HFFc6 (cell line): ENCODE measurements around the gene LPIN2. TPM values are rescaled to one million over a fixed set of nuclear protein-coding genes. Genes with fewer than 3 reads are reported as not detected.

ENCODE experiments used
- DNase-seq: peaks from one replicate; pipeline ENCODE4 v3.0.0-alpha.2; 2018
- H3K27ac Mint-ChIP-seq: 2 replicates; pipeline ENCODE4 v1.8.0; 2020; ENCODE audit warnings: mild to moderate bottlenecking, mixed read lengths
- H3K27me3 Mint-ChIP-seq: 2 replicates; pipeline ENCODE4 v1.8.0; 2021; ENCODE audit warnings: mild to moderate bottlenecking, moderate library complexity, mixed read lengths; ENCODE audit not compliant: insufficient read depth
- H3K36me3 Mint-ChIP-seq: 2 replicates; pipeline ENCODE4 v1.8.0; 2021; ENCODE audit warnings: low read depth, mixed read lengths
- H3K4me1 Mint-ChIP-seq: 2 replicates; pipeline ENCODE4 v1.8.0; 2020; ENCODE audit warnings: low read depth, mixed read lengths
- H3K4me3 Mint-ChIP-seq: 2 replicates; pipeline ENCODE4 v1.8.0; 2020; ENCODE audit warnings: mild to moderate bottlenecking, moderate library complexity, mixed read lengths
- H3K9me3 Mint-ChIP-seq: 2 replicates; pipeline ENCODE4 v1.8.0; 2020; ENCODE audit warnings: mild to moderate bottlenecking, mixed read lengths
- total RNA-seq, 6 experiments: library from RNA; stranded (reverse); fragmentation: NEBNext Ultra II Directional; extraction: Animal tissue kit (Norgen Biotek cat#: 25700); gene quantifications; 2 replicates in 1 of 6; 3 replicates in 5 of 6; pipeline ENCODE4 v1.2.3, GENCODE V29; 2021
- TF ChIP-seq, protein P1 (sequence below): fragments of 200-600 bp; sonication (generic); IDR thresholded peaks from 2 replicates; pipeline ENCODE4 v1.5.0; 2021; ENCODE audit warnings: antibody characterized with exemption, mild to moderate bottlenecking

The LPIN2 gene
- total RNA-seq, 6 experiments from 2014 or later: 24.6 to 27.7 (median 26.3) TPM

DNA sequence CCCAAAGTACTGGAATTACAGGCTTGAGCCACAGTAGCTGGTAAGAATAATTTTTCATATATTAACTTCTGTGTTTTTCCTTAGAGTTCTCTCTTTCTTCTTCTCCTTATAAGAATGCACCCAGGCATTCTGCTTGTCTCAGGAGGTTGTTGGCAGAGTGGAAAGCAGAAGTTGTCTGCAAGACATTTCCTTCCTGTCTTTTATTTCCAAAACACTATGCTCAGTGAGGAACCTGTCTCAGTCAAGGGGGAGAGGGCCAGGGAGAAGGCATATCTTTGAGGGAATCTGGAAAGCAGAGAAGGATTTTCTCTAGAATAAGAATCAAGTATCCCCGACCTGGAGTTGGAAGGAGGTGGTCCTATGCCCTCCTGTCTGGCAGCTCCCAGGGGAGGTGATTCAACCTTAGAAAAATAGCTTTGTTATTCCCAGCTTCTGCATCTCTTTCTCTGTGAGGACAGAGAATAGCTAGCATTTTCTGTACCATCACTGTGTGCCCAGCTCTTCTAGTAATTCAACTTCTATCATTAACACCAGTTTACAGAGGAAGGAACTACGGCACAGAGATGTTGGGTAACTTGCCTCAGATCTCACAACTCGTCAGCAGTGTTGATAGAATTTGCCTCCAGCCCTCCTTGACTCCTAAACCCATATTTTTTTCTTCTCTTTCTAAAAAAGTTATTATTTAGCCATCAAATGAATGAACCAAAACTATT, 3.8 kb upstream of the LPIN2 start:
- Mint-ChIP-seq H3K36me3 (peaks cover 7% of the 10 kb centered on the region; the same call in 1 of the 2 replicates), H3K27me3 (no peaks in the 10 kb centered on the region), H3K4me3 (no peak overlapping the region), H3K4me1 (peaks cover 31% of the 10 kb centered on the region), H3K9me3 (no peaks in the 10 kb centered on the region), H3K27ac (no peak overlapping the region)
- TF ChIP-seq, protein P1, sequence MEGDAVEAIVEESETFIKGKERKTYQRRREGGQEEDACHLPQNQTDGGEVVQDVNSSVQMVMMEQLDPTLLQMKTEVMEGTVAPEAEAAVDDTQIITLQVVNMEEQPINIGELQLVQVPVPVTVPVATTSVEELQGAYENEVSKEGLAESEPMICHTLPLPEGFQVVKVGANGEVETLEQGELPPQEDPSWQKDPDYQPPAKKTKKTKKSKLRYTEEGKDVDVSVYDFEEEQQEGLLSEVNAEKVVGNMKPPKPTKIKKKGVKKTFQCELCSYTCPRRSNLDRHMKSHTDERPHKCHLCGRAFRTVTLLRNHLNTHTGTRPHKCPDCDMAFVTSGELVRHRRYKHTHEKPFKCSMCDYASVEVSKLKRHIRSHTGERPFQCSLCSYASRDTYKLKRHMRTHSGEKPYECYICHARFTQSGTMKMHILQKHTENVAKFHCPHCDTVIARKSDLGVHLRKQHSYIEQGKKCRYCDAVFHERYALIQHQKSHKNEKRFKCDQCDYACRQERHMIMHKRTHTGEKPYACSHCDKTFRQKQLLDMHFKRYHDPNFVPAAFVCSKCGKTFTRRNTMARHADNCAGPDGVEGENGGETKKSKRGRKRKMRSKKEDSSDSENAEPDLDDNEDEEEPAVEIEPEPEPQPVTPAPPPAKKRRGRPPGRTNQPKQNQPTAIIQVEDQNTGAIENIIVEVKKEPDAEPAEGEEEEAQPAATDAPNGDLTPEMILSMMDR: no peak
- no peak for DNase-seq

DNA sequence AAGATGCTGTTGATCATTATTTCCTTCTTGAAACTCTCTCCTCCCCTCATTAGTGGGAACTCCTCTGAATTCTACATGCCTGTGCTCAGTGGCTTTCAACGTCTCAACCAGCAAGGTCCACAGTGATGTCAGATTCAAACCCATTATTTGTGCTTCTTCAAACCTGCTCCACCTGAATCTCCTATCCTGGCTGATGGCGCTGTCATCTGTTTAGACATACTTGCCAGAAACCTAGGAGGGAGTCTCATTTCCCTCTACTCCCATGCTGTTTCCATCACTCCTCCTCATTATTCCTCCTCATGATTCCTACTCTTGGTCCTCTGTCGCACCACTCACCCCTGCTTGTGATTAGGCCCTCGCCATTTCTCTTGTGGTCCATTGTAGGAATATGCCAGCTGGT, 2.9 kb upstream of the LPIN2 start:
- TF ChIP-seq, protein P1: no peak
- H3K27me3 Mint-ChIP-seq: no peaks in the 10 kb centered on the region
- peaks cover 37% of the 10 kb centered on the region for H3K4me1 Mint-ChIP-seq
- peaks cover 13% of the 10 kb centered on the region; the same call in 1 of the 2 replicates for H3K36me3 Mint-ChIP-seq
- no peaks in the 10 kb centered on the region for H3K9me3 Mint-ChIP-seq
- peak overlapping the region; percentile 80 for H3K27ac Mint-ChIP-seq
- no peak overlapping the region for H3K4me3 Mint-ChIP-seq
- DNase-seq: no peak

DNA sequence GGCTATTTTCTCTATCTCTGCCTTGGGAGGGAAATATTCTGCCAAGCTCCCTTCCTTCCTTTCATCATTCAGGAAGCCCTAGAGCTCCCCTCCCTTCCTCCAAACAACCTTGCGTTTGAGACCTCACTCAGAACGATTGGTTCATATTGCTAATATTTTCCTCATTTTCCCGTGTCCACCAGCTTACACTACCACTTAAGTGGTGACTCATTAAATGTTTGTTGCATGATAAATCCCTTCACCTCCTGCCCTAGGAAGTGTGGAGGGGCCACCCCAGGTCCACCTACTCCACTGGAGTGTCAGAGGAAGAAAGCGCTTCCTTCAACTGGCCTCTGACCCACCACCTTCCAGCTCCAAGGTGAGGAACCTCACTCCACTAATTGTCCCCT, 2.3 kb upstream of the LPIN2 start:
- peak overlapping the region; percentile 80 for H3K27ac Mint-ChIP-seq
- TF ChIP-seq, protein P1: no peak
- peaks cover 44% of the 10 kb centered on the region for H3K4me1 Mint-ChIP-seq
- peaks cover 19% of the 10 kb centered on the region for H3K36me3 Mint-ChIP-seq
- peak overlapping the region; percentile 73 for H3K4me3 Mint-ChIP-seq
- peak; percentile 68 for DNase-seq
- H3K27me3 Mint-ChIP-seq: no peaks in the 10 kb centered on the region
- no peaks in the 10 kb centered on the region for H3K9me3 Mint-ChIP-seq

DNA sequence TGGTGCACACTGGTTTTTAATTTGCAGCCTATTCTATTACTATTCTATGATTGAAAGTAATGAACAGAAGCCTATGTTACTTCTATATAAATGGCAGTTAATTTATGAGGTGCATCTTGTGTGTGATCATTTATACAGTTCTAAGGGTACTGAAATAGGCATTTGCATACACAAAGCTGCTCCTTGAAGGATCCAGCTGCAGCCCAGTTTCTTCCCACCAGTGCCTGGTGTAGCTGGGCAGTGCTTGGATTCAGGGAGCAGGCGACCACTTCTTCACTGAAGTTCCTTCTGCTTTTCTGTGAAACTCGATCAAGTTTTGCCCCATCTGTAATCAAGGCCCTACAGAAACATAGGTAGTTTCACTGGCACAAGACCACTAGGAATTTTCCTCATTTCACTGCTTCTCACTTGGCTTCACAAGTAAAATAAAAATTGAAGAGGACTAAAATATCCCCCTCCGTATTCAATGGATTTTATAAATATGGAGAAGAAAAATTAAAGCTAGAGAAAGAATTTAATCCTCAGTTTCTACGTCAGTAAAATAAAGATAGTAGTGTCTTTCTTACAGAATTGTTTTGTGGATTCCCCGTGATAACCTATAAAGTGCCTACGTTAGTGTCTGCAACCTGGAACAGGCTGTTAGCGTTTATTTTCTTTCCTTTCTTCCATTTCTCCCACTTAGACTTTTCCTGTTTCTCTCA, 1.7 kb upstream of the LPIN2 start:
- peaks cover 25% of the 10 kb centered on the region for H3K36me3 Mint-ChIP-seq
- no peaks in the 10 kb centered on the region for H3K9me3 Mint-ChIP-seq
- H3K27me3 Mint-ChIP-seq: no peaks in the 10 kb centered on the region
- H3K4me1 Mint-ChIP-seq: peaks cover 49% of the 10 kb centered on the region
- DNase-seq: no peak
- peak overlapping the region; percentile 80 for H3K27ac Mint-ChIP-seq
- peak overlapping the region; percentile 73 for H3K4me3 Mint-ChIP-seq
- TF ChIP-seq, protein P1: no peak

DNA sequence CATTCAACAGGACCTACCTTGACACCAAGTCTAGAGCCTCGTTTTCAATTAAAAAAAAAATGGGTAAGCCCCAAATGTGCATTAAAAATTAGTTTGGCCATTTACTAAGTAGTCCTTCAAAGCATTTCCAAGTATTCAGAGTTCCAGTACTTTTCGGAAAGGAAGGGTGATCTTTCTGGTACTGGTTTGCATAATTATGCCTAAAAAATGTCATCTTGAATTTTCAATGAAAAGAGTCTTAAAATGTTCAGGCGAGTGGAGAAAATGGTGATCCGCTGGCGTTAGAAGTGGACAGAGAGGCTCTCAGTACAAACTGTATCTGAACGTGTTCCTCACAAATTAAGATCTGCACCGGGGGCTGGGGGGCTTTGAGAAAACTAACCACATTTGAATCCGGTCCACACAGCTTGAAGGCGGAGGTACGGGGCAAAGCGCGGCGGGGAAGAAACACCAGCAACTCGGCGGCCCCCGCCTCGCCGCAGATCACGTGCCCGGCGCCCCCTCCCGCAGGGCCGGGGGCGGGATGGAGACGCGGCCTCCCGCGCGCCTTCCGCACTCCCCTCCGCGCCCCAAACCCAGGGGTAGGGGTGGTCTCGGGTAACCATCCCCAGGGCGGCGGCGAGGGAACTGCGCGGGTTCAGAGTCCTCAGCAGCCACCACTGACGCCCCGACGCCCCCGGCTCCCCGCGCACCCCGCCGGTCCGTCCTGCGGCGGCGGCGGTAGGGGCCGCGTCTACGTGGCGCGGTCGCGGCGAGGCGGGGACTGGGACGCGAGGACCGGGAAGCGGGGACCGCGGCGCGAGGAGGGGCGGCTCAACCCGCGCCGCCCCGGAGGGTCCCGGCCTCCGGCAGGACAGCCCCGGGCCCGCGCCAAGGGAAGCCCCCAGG, 564 bp downstream of the LPIN2 start:
- DNase-seq: no peak
- Mint-ChIP-seq H3K27me3 (no peaks in the 10 kb centered on the region), H3K4me1 (peaks cover 67% of the 10 kb centered on the region), H3K36me3 (peaks cover 33% of the 10 kb centered on the region), H3K9me3 (no peaks in the 10 kb centered on the region), H3K27ac (peak overlapping the region; percentile 93), H3K4me3 (peak overlapping the region; percentile 93)
- TF ChIP-seq, protein P1: no peak
